ENCODE results near the gene LAMA2.

The LAMA2 gene

GRCh38 chr6:128919412-128920180 lies 36.7 kb downstream of the LAMA2 start:
- DNase-seq: no peak

GRCh38 chr6:128925765-128926164 lies 42.8 kb downstream of the LAMA2 start:
- no peak for DNase-seq

GRCh38 chr6:128929869-128930268 lies 46.9 kb downstream of the LAMA2 start:
- DNase-seq: no peak

- no peak for DNase-seq
Observed at GRCh38 chr6:128930321-128930720, 47.4 kb downstream of the LAMA2 start.

GRCh38 chr6:128932061-128932460 lies 49.1 kb downstream of the LAMA2 start:
- DNase-seq: no peak

DNA sequence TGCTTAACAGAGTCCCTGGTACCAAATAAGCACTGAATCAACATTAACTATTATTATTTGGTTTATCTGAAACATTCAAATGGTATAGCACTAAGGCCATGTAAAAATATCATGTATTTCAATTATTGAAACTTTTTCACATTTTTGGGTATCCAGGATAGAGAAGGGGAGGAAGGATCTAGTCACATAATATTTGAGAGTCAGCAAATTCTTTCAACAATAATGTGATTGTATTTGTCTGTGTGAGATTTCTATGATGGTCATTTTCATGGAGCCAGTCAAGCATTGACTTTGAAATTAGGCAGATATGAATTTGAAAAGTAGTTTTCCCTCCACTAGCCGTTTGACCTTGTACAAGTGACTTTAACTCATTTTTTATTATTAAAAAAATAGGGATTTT lies 67.9 kb downstream of the LAMA2 start:
- no peak for DNase-seq

DNA sequence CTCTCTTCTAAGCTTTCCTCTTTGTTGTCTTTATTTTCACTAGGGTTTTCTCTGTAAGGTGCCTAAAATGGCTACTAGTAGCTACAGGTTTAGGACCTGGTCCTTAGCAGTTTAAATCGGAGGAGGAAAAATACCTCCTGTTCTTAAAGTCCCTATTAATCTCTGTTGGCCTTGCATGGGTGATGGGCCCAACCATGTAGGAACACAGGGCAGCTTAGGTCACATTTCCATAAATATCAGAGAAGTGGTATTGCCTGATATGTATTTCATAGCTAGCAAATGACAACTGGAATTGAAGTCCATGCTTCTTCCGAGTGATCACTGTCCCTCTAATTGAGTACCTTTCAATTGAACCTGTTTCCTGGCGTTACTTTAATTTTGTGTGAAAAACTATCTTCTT lies 70.0 kb downstream of the LAMA2 start:
- no peak for DNase-seq

DNA sequence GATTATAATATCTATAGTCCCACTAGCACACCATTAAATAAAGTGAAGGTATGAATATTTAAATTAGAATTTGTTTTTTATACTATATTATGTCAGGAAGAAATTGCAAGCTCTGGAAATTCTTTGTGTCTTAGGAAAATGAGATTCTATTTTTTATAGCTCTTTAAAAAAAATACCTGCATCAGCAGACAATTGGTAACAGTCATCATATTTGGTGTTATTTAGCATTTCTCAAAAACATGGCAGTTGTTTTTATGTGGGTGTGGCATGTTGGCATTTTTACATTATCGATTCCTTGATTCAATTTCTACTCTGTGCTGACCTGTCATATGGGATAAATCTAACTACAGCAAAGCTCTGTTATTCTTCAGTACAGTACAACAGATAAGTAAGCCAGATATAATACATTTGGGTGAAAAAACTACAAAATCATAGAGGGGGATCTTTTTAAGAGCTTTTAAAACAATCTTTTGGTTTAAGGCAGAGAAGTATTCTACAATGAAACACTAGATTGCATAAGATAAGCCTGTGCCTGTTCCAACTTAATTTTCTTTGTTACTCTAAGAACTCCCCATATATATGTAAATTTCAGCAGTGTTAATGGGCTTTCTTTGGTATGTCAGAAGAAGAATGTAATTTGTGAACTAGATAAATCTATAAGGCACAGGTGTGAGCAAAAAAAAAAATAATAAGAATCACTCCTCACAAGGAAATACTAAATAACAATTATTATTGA lies 71.5 kb downstream of the LAMA2 start:
- no peak for DNase-seq

GRCh38 chr6:128963561-128963960 lies 80.6 kb downstream of the LAMA2 start:
- no peak for DNase-seq

DNA sequence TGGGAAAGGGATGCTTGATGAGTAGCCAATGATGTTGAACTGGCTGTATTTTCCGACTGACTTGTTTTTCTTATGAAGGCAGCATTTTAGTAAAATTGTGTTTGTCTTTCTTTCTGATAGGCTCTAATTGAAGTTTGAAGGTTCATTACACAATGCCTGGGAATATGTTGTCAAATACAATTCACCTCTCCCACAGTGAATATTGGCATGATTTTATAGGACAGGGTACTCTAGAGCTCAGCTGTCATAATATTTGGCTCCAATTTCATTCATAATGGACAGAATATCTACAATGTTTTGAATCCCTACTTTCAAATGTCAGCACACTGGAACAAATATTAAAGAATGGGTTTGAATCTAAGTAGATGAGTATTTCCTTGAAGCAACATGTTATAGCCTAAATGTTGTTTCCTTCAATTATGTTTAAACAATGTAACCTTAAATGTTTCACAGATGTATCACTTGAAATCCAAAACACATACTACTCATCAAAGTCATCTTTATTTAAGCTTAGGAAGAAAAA lies 81.4 kb downstream of the LAMA2 start:
- DNase-seq: no peak

DNA sequence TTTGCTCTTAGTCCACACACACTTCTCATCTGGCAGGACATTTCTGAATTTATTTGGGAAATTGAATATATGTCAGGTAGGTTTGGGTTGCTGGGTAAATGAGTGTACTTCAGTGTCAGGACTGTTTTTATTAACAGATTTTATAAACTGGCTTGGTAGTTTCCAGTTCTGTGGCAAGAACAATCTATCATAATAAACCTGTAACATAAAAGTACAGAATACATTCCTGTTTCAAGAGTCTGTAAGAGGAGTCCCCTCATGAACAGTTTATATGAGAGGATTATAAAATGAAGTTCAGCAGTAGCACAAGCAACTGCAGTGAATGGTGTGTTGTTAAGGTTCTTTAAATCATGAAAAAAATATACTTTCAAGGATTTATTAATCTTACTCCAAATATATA lies 81.8 kb downstream of the LAMA2 start:
- DNase-seq: no peak

DNA sequence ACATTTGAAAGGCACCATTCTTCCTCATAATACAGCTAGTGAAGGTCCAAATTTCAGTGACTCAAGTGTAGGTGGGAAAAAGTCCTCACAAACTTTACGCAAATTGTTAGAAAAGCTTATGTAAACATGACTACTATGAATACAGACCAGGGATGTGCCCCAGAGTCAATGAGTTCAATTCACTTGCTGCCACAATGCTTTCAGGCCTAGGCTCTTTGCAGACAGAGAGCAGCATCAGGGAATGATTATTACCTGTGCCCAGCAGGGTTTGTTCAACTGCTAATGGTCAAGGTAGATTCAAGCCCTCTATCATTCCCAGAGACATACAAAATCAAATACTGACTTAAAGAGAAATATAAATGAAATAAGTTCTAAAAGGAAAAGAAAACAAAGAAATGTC lies 84.0 kb downstream of the LAMA2 start:
- DNase-seq: no peak

- no peak for DNase-seq
Observed at GRCh38 chr6:128979071-128979470, 96.1 kb downstream of the LAMA2 start.

- DNase-seq: no peak
Observed at GRCh38 chr6:128981716-128982115, 98.8 kb downstream of the LAMA2 start.

DNA sequence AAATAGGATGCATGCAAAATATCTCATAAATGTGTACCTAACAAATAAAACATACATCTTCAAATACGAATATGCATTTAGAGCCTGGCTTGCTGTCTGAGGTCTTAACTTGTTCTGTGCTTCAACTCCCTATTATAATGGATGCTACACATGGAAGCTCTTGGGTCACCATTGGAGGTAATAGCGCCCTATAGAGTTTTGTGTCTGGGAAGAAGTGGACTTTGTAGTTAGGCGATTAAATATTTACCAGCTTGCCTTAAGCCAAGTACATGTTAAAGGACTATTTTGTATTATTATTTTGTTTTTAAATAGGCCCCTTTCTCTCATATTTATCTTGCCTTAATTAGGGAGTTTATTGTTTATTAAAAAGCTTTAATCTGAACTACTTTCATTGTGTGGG lies 107.4 kb downstream of the LAMA2 start:
- DNase-seq: no peak

GRCh38 chr6:128990915-128991314 lies 108.0 kb downstream of the LAMA2 start:
- no peak for DNase-seq

DNA sequence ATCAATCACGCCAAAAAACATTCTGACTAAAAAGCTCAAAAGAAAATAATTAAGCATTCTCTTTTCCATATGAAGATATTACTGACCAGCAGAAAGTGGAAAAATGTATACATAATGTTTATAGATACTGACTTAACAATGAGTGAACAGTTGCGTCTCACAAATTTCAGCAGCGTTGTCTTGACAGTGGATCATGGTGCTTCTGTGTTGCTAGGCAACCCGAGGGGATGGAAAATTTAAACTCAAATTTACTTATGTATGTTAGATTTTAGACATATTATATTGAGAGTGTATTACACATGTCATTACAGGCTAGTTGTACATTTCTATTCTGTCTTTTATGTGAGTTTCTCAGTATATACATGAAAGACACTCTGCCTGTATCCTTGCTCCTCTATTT lies 110.2 kb downstream of the LAMA2 start:
- DNase-seq: no peak

DNA sequence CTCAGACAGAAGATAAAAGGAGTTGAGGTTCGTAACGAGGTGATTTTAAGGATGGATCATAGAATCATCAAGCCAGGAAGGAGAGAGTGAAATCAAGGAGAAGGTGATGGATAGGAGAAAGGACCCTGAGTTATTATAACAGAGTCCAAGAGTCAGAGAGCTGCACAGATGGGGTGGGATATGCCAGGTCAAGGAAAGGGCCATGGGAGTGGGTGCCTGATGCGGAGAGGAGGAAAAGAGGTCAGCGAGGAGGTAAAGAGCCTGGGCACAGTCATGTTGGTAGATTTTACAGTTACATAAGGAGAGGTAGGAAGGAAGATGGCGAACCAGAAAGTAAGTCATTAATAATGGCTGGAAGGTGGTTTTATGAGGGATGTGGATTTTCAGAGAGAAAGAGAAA lies 114.9 kb downstream of the LAMA2 start:
- no peak for DNase-seq

DNA sequence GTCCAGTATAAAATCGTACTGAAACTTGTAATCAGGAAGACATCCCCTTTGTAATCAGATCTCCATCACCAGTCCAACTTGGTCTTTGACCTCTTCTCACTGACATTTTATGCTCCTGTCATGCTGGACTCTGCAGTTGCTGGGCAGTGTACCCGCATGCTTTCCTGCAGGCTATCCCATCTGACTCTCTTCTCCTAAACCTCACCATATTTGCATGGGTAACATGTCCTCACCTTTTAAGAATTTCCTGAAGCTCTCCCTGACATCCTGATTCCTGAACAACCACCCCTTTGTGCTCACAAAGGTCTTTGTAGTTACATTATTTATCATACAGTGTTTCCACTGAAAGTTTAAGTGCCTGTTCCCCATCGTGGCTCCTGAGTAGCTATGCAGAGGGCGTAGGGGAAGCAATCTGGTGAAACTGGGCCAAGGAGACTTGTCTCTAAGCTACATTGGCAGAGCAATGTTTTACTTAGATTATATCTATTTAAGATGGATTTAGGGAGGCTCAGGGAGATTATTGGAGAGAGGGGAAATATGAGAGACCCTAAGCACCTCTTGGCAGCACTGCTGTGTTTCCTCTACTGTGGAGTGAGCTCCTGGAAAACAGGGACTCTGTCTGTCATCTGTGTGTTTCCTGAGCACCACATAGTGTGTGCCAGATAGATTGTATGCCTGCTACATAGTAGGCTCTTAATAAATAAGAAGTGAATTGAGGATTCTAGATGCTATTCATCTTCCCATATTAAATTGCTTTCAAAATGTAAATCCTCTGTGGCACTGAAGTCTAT lies 124.0 kb downstream of the LAMA2 start:
- no peak for DNase-seq

DNA sequence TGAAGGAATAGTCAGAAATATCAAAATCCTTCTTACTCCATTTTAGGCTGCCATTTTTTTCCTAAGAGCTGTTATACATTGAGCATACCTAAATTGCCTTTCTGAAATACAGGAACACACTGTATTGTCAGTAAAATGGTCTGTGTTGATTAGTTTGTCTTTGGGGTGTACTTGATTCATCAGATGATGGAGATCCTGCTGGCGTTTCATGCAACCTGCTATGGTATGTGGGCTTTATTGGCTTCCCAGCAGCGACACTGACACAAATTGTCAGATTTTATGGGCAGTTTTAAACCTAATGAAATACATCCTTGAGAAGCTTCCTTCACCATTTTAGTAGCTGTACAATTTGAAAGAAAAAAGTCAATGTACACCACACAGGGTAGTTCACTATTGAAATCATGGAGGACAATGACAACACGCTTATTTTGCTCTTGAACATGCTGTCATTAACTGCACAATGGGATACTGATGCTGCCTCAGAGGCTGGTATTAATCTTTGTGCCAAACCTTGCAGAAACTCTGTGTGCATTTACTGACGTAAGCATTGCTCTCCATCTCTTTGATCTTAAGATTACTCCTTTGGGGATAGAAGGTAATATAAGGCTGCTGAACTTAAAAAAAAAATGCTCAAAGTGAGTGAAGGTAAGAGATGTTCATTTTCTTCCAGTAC lies 124.9 kb downstream of the LAMA2 start:
- no peak for DNase-seq

DNA sequence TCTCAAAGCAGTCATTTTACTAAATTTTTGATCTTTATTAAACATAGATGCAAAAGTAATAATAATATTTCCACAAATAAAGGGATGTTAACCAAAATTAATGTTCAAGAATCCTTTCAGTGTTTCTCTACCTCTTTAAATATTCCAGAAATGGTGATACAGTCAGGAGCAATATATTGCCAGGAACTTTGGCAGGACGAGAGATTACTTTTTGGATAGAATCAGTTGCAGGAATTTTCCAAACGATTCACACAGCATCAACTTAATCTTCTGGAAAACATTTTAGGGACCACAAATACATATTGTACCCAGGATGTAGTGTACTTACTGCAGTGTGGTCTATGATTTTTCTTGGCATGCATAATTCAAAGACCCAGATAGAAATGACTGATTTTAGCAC lies 125.7 kb downstream of the LAMA2 start:
- no peak for DNase-seq

DNA sequence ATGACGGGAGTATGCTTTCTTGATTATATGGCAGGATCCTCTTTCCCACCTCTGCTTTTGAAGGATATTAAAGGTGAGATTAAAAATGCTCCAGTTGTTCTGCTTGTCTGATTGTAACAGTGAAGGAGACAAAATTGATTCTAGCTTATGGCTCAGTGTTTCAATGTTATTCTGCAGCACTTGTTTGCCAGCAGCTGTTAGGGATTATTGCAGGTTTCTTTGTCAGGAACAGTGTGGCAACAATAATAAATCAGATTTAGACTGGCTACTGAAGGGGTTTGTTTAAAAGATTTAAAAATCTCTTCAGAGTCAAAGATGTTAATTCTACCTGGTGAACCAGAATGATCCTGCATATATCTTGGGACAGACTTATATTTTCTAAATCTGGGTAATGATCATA lies 126.9 kb downstream of the LAMA2 start:
- no peak for DNase-seq

- DNase-seq: no peak
Observed at GRCh38 chr6:129014302-129014701, 131.4 kb downstream of the LAMA2 start.
